ENCODE measurements around the gene RUNX2.

DNA sequence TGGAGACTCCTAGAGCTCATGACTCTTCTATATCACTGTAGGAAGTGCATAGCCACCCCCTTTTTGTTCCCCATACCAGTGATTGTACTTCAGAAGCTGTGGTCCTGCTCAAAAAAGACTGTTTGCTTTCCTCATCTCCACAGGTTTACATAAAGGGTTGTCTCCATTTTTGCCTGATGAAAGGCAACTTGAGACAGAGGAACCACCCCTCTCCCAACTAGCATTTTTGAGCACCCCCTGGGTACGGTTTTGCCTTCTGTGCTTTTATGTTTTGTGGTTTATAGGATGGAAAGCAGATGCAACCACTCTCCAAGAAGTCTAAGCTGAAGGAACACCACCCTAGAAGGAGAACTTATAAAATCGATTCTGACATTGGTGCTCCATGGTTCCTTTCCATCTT lies 177.3 kb downstream of the RUNX2 start:
- TF ChIP-seq TAF1 (IDR thresholded peaks at IDR 0.05; ENCODE audit: low read depth) (no peak), RAD21 (IDR thresholded peaks at IDR 0.05; ENCODE audit: low read depth) (no peak)
- TF ChIP-seq, protein P1, sequence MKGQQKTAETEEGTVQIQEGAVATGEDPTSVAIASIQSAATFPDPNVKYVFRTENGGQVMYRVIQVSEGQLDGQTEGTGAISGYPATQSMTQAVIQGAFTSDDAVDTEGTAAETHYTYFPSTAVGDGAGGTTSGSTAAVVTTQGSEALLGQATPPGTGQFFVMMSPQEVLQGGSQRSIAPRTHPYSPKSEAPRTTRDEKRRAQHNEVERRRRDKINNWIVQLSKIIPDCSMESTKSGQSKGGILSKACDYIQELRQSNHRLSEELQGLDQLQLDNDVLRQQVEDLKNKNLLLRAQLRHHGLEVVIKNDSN (IDR thresholded peaks at IDR 0.05) = no peak
